HG03432 (cell line): Measurements from ENCODE around the gene CALML3.

ENCODE experiments used
- ATAC-seq: cut with Tn5 transposase; IDR thresholded peaks from one replicate; pipeline ENCODE4 v1.9.1; 2021; ENCODE audit warnings: mild to moderate bottlenecking, moderate library complexity; ENCODE audit not compliant: unreplicated experiment

The CALML3 gene

DNA sequence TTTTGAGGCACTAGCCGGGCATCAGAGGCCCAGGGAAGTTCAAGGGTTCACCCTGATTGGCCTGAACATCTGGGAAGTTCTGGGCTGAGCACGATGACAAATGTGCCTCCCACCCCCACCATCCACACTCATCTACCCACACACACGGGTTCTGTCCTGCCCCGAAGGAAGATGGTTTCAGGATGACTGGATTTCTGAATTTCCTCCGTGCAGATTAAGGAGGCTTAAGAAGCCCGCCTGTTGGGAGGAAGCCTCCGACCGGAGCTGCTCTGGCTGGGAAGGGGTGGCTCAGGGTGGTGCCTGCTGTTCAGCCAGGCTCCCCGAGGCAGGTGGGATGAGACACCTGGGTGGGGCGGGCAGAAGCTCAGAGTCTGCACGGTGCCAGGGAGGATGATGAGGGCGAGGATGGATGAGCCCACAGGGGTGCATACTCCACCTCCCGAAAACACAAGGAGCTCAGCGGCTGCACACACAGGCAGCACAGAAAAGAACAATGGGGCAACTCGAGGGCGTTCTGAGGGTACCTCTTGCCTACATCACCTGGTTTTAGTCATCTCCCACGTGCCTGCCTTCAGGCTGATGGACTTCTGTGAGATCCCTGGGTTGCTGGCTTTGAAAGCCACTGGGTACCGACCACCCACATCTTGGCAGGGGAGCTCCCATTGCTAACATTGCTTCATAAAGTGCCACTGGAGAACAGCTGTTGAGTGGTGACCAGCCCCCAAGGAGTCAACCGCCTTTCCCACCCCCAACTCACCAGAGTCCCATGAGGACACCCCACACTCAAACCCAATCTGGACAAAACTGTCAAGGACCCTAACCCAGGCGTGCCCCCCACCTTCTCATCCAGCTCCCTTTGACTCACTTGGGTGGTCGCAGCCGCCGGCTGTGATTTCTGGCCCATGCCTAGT is 41.2 kb downstream of the CALML3 start:
- ATAC-seq = no peak

DNA sequence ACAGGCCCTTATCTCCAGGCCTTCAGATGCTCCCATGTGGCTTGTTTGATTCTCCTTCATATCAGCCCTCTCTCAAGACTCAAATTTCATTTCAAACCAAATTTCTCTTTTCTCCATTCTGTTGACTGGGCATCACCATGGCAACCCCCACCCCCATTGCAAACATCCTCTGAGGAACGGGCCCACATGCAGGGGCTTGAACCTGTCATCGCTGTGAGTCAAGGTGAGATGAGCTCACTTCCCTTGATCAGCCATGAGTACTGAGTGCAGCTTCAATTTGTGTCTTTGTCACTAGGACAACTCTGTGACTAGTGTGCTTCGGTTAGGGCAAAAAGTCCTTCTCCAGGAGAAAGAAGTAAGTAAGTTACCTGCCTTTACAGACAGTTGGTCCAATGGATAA is 41.9 kb downstream of the CALML3 start:
- no peak for ATAC-seq

DNA sequence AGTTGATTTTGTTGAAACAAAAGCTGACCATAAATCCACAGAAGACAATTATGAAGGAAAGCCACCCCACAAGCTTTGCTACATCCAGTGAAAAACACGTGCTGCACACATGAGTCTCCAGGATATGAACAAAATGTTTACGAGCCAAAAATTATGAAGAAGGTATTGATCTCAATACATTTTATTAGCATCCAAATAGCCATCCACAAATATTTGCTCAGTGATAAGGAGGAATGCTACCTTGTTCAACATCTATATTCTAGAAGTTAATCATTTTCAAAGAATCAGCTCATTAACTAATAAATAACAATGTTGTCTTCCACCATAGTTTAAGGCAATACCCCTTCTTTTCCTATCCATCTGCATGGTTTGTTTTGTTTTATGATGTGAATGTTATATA is 42.7 kb downstream of the CALML3 start:
- no peak for ATAC-seq

DNA sequence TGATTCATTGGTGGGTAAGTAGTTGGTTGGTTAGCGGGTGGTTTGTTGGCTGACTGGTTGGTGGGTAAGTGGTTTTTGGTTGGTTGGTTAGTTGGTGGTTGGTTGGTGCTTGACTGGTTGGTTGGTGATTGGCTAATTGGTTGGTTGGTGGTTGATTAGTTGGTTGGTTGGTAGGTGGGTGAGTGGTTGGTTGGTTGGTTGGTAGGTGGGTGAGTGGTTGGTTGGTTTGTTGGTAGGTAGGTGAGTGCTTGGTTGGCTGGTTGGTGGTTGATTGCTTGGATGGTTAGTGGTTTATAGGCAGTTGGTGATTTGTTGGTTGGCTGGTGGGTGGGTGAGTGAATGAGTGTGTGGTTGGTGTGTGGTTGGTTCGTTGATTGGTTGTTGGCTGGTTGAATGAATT is 44.2 kb downstream of the CALML3 start:
- no peak for ATAC-seq

DNA sequence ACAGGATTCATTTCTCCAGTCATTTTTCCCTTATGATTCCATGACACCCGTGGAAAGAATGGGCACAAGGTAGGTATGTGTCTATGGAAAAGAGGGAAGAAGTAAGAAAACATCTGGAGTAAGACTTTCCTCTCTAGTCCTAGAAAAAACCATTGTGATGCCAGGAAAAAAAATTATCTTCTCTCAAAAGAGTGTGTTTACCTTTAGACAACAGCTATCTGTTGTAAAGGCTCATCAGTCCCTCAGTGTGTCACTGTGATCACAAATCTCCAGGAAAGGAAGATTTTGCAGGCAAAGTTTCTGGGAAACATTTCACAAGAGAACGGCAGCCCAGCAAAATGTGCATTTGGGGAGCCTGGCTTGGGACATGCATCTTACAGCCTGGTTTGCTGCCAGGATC is 44.8 kb downstream of the CALML3 start:
- no peak for ATAC-seq

DNA sequence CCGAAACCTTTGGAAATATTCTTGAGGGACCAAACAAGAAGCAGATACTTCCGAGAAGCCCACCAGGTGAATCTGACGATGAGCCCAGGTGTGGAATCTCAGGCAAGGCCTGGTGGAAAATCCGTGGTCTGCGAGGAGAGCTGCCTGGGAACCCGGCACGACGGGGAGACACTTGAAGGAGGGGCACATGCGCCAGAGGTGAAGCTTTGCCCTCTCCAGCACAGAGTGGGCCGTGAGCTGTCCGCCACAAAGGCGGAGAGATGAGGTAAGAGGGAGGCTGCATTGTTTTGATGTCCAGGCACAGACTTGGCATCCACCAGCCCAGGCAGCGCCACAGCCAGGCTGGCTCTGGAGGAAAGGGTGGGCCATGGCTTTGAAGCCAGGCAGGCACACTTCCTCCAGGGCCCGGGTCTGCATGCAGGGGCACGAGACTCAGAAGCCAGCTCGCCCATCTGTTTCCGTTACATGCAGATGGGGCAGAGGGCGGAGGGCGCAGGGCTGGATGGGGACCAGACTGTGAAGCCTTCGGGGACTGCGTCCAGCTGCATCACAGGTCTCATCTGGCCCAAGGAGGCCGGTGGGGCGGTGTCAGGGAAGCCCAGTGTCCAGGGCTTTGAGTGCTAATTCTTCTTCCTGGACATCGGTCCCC is 45.4 kb downstream of the CALML3 start:
- ATAC-seq = no peak

DNA sequence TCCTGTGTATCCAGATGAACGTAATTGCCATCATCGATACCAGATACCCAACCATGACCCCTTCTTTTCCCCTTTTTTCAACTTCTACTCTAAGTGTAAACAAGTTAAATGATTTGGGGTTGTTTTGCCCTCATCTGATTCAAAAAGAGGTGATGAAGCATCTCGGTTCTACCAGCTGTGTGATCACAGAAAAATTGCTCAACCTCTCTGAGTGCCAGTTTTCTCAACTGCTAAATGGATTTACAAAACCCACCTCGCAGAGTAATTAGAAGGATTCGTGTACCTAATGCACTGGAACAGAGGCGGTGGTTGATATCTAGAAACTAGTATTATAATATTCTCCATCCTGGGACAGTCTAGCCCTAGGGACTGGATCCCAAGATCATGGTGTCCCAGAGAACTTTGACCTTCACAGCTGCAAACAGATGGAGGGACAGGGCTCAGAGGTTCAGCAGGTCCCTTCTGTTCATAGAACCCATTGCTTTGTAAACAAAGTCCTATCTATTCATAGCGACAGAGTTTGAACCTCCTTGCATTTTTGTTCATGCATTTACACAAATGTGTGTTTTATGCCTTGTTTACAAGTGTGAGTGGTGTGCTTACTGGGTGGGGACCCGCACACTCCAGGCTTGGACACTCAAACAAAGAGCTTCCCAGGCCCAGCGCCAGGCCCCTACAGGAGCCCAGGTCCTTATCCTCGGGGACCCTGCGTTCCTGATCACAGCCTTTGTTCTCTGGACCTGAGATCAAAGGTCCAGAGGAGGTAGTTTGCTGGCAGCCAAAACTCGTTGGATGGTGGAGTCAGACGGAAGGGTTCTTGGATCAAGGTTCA is 46.4 kb downstream of the CALML3 start:
- ATAC-seq = no peak

DNA sequence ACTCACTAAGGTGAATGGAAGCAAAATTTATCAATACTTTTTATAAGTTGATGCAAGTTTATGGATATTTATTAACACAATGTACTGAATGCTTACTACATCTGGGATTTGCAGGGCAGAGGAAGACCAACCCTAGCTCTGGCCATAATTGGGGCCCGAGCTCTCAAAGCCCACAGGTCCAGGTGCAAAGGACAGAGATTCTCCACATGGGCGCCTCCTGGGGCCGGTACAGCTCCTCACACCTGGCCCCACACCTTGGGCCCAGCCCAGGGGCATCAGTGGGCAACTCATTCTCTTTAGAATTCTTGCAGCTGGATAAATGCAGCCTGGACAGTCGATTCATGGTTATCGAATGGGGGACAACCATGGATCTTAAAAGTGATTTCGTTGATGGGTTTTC is 47.1 kb downstream of the CALML3 start:
- ATAC-seq = no peak

DNA sequence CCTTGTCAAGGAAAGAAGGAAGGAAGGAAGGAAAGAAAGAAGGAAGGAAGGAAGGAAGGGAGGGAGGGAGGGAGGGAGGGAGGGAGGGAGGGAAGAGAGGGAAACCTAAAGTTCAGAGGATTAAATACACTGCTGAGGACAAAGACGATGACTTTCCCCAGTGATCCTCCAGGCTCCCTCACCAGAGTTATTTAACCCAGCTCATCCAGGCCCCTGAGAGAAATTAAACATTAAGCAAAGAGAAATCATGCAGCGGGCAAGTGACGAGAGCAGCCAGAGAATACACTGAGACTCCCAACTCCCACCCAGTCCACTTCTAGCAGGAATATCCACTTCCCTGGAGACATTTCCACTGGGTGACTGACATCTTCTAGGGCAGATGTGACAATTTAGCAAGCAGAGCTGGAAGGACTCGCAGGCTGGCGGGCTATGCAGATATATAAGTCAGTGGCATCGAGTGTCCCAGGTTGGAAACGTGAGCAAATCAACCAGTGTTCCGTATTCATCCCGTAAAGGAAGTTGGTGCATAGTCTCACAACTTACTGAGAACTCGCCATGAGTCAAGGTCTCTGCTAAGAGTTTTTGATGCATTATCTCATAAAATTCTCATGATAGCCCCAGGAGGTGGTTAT is 48.7 kb downstream of the CALML3 start:
- ATAC-seq = no peak

DNA sequence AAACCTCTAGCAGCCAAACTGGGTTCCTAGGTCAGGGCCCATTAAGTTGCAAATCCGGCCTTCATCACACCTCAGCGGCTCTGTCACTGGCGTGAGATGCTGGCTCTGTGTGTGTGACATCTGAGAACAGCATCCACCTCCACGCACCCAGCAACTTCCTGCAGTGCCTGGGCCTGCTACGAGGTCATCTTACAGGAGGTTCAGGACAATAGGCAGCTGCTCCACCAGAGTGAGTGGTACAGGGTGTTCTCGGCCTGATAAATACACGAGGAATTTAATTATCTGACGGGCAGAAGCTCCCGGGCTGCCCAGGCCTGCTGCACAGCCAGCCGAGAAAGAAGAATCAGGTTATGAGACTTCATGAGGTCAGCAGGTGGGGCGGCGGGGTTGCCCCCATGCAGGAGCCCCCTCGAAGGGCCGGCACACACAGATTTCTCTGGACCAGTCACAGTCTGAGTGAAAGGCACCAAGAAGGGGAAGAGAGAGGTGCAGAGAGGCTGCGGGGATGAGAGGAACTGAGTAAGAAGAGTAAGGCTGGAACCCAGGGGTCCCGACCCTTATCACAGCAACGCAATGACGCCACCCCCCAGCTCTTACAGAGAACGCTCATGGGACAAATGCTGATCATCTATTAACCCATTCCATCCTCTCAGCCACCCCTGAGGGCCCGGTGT is 49.3 kb downstream of the CALML3 start:
- no peak for ATAC-seq

DNA sequence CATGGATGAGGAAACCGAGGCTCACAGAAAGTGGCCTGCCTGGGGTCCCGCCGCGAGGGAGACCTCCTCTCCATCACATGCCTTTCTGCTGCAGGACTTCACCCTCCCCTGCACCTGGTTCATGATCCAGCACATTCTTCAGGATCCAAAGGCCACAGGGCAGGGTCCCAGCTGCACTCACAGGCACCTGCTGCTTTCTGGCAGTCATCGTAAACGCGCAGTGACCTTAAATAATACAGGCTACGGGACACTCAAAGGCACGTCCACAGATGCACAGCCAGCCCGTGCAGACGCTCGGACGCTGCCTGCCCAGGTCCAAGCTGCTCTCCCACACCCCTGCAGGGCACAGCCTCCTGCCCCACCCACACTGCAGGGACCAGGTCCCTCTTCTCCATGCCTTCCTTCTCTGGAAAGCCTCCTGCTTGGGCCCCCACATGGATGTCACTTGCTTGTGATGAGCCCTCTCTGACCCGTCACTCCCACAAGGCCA is 49.9 kb downstream of the CALML3 start:
- ATAC-seq = no peak

DNA sequence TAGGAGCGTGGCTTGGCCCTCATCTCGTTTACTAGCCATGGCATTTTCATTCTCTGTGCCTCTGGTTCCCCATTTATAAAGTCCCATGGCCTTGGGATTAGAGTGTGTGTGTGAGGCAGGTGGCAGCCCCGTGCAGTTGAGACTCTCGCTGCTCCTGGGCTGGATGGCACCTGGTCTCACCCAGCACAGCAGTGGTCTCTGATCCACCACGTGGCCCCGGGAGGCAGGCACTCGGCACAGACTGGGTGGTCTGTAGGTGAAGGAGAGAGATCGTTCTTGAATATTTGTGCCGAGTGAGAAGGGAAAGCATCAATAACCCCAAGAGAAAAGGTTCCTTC is 50.4 kb downstream of the CALML3 start:
- ATAC-seq = no peak

DNA sequence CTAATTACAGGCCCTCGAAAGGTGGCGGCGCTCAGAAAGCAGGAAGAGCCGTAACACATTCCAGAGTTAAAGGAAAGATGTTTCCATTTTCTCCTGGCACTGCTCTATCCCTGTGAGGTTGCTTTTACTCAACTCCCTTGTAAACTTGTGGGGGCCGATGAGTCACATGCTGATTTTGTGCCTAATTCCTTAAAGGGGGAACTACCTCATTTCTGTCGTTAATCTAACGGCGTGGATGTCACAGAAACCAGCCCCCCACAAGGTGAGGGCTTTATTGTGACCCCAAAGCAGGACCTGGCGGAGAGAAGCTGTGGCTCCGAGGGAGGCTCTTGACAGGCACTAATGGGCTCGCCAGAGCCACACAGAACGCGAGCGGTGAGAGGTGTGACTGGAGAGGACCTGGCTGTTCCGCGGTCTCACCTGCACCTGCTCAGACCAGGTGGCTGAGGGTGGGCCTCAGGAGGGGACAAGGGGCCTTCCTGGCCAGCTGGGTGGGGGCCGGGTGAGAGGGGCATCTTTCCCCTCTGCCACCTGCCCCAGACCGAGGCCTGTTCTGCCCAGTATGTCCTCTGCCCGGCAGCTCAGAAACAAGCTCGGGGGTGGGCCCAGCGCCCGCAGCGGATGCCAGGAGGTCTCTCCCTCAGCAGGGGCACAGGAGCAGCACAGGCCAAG is 50.9 kb downstream of the CALML3 start:
- ATAC-seq = no peak

DNA sequence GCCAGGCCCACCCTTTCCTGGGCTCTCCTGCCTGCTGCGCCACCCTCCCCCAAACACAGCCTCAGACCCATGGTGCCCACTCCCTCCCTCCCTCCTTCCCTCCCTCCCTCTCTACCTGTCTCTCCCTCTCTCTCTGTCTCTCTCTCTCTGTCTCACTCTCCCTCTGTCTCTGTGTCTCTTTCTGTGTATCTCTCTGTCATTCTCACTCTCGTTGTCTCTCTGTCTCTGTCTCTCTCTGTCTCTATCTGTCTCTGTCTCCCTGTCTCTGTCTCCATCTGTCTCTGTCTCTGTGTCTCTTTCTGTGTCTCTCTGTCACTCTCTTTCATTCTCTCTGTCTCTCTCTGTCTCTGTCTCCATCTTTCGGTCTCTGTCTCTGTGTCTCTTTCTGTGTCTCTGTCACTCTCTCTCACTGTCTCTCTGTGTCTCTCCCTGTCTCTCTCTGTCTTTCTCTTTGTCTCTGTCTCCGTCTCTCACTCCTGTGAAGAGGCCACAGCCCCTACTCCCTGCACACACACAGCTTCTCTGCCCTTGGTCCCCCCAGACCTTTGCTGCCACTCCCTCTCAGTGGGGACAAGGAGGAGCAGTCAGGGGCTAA is 51.5 kb downstream of the CALML3 start:
- no peak for ATAC-seq
